ENCODE data around the gene LDHD. TPM values are rescaled to one million over a fixed set of nuclear protein-coding genes. Genes with fewer than 3 reads are reported as not detected.
A peak's percentile ranks its signal among the peaks of the same experiment; 100 is the strongest.

LDHD gene
- total and polyA plus RNA-seq, 2 of the 13 experiments (the other 11 are each of a cell fraction or from before 2014, with no cell fraction given): 9.1 to 9.8 TPM

DNA sequence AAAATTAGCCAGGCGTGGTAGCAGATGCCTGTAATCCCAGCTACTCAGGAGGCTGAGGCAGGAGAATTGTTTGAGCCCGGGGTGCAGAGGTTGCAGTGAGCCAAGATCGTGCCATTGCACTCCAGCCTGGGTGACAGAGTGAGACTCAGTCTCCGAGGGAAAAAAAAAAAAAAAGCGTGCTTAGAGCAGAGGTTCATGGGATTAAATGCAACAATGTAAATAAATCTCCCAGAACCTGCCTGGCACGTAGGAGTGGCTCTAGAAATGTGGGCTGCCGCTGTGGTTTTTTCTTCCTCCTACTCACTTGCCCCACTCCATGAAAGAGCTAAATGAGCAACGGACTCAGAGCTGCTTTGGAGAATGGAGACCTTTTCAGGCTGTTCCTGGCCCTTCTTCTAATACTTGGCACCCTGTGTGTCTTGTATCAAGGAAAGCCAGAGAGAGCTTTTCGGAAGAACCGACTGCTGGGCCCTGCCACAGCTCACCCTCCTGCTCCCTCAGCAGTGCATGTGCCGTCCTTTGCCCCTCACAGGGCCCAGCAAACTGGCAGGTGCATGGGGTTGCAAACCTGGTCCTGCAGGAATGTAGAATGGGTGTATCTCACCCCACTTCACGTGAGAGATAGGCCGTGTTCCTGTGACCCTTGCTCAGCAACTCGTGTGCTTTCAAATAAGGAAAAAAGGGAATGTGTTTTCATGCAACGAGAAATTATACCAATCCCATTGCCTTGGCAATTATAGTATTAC, 52.0 kb downstream of the LDHD start (continued):
- peak; percentile 49 for TF ChIP-seq PAXIP1 (CRISPR knock-in tag; conservative IDR thresholded peaks at IDR 0.05)
- peak; percentile 55; the same call in 1 of the 2 replicates for TF ChIP-seq ZMYM2 (CRISPR knock-in tag; IDR thresholded peaks at IDR 0.05)
- TF ChIP-seq, protein P1, sequence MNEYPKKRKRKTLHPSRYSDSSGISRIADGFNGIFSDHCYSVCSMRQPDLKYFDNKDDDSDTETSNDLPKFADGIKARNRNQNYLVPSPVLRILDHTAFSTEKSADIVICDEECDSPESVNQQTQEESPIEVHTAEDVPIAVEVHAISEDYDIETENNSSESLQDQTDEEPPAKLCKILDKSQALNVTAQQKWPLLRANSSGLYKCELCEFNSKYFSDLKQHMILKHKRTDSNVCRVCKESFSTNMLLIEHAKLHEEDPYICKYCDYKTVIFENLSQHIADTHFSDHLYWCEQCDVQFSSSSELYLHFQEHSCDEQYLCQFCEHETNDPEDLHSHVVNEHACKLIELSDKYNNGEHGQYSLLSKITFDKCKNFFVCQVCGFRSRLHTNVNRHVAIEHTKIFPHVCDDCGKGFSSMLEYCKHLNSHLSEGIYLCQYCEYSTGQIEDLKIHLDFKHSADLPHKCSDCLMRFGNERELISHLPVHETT (CRISPR knock-in tag; conservative IDR thresholded peaks at IDR 0.05): no peak
- TF ChIP-seq FOXK1 (CRISPR knock-in tag; IDR thresholded peaks at IDR 0.05; ENCODE audit: borderline replicate concordance, low read depth): 0 out of 2 replicates have a peak, but pooled peaks have one; percentile 44
- 0 out of 2 replicates have a peak, but pooled peaks have one; percentile 20 for TF ChIP-seq PITX1 (CRISPR knock-in tag; IDR thresholded peaks at IDR 0.05)
- TF ChIP-seq ARID2 (CRISPR knock-in tag; IDR thresholded peaks at IDR 0.05; ENCODE audit: borderline replicate concordance): peak; percentile 55; the same call in 1 of the 2 replicates
- TF ChIP-seq YEATS2 (CRISPR knock-in tag; IDR thresholded peaks at IDR 0.05; ENCODE audit: borderline replicate concordance): peak; percentile 23; the same call in 1 of the 2 replicates
- TF ChIP-seq, protein P2, sequence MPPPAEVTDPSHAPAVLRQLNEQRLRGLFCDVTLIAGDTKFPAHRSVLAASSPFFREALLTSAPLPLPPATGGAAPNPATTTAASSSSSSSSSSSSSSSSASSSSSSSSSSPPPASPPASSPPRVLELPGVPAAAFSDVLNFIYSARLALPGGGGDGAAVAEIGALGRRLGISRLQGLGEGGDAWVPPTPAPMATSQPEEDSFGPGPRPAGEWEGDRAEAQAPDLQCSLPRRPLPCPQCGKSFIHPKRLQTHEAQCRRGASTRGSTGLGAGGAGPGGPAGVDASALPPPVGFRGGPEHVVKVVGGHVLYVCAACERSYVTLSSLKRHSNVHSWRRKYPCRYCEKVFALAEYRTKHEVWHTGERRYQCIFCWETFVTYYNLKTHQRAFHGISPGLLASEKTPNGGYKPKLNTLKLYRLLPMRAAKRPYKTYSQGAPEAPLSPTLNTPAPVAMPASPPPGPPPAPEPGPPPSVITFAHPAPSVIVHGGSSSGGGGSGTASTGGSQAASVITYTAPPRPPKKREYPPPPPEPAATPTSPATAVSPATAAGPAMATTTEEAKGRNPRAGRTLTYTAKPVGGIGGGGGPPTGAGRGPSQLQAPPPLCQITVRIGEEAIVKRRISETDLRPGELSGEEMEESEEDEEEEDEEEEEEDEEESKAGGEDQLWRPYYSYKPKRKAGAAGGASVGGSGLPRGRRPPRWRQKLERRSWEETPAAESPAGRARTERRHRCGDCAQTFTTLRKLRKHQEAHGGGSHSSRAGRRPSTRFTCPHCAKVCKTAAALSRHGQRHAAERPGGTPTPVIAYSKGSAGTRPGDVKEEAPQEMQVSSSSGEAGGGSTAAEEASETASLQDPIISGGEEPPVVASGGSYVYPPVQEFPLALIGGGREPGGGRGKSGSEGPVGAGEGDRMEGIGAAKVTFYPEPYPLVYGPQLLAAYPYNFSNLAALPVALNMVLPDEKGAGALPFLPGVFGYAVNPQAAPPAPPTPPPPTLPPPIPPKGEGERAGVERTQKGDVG (CRISPR knock-in tag; IDR thresholded peaks at IDR 0.05; ENCODE audit: borderline replicate concordance): no peak
- peak; percentile 42 for TF ChIP-seq RBM22 (optimal IDR thresholded peaks at IDR 0.05; ENCODE audit: low read length)
- TF ChIP-seq BORCS8-MEF2B (CRISPR knock-in tag; IDR thresholded peaks at IDR 0.05): peak; percentile 64; the same call in 1 of the 2 replicates
- TF ChIP-seq ZNF205 (CRISPR knock-in tag; IDR thresholded peaks at IDR 0.05): 0 out of 2 replicates have a peak, but pooled peaks have one; percentile 5
- TF ChIP-seq HOMEZ (CRISPR knock-in tag; IDR thresholded peaks at IDR 0.05; ENCODE audit: low read depth): peak; percentile 77; the same call in 1 of the 2 replicates
- TF ChIP-seq NRL (CRISPR knock-in tag; IDR thresholded peaks at IDR 0.05; ENCODE audit: borderline replicate concordance): peak; percentile 51; the same call in 1 of the 2 replicates
- peak; percentile 61; the same call in 1 of the 2 replicates for TF ChIP-seq ZNF563 (CRISPR knock-in tag; IDR thresholded peaks at IDR 0.05)
- no peak; the same call in 1 of the 2 replicates for TF ChIP-seq ARNT2 (CRISPR knock-in tag; IDR thresholded peaks at IDR 0.05; ENCODE audit: low read depth)
- no peak for TF ChIP-seq SIN3A (IDR thresholded peaks at IDR 0.05; ENCODE audit: borderline replicate concordance, low read depth, low read length)
- peak; percentile 44; the same call in 1 of the 2 replicates for TF ChIP-seq POGZ (CRISPR knock-in tag; IDR thresholded peaks at IDR 0.05)
